ENCODE measurements around the gene TCTN3.

Gene TCTN3

DNA sequence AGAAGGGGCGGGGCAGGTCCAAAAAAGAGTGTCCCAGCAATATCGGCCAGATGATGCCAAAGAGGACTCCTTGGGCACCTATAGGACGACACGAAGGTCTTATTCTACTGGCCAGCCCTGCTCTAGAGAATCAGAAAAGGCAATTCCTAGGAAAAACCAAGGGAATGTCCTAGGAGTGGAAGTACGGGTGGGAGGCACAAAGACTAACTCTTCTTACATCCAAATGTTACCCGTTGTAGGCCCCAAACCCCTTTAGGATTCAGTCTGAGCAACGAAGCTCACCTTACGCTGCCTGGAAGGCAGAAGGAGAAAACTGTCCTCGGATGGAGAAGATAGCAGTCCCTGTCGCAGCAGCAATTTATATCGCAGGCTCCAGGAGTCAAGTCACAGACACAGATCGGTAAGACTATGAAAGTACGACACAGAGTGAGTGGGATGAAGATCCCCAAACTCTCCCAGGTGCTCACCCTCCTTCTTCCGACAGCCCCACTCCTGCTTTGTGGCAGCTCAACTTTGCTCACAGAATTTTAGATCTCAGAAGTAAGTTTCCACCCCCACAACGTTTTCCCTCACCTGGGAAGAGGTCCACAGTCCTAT is 558 bp downstream of the TCTN3 start:
- ChIA-PET CTCF (interaction anchor here (0.5 to 7.5 kb wide), 71 partner anchors 9 to 1350 kb away, joined by 3 to 220 read pairs (median 5); partner anchors contain the start of genes ALDH18A1, CC2D2B and ENTPD1), POLR2A (interaction anchor here (0.8 to 1.2 kb wide), 8 partner anchors 10 to 437 kb away, joined by 3 to 7 read pairs (median 4); partner anchors contain the start of gene ZNF518A)
- TF ChIP-seq ZBTB11 (tag by site-specific recombination; conservative IDR thresholded peaks at IDR 0.05; ENCODE audit: low read depth) (peak; percentile 49; the same call in 1 of the 2 replicates), IKZF3 (tag by site-specific recombination; IDR thresholded peaks at IDR 0.05) (peak; percentile 9; the same call in 1 of the 2 replicates), ZNF202 (tag by site-specific recombination; IDR thresholded peaks at IDR 0.05; ENCODE audit: borderline replicate concordance) (no peak), ZNF610 (tag by site-specific recombination; IDR thresholded peaks at IDR 0.05; ENCODE audit: borderline replicate concordance) (no peak), ZNF530 (tag by site-specific recombination; IDR thresholded peaks at IDR 0.05; ENCODE audit: low read depth) (no peak), SETDB1 (IDR thresholded peaks at IDR 0.05; ENCODE audit: insufficient read length, low read length) (no peak), ZNF837 (tag by site-specific recombination; IDR thresholded peaks at IDR 0.05) (no peak), ZNF138 (tag by site-specific recombination; IDR thresholded peaks at IDR 0.05; ENCODE audit: borderline replicate concordance) (no peak), ZSCAN23 (tag by site-specific recombination; IDR thresholded peaks at IDR 0.05) (no peak), ZNF600 (tag by site-specific recombination; IDR thresholded peaks at IDR 0.05) (no peak), ZNF658 (tag by site-specific recombination; IDR thresholded peaks at IDR 0.05) (no peak), ZNF37A (tag by site-specific recombination; IDR thresholded peaks at IDR 0.05) (no peak), GLI4 (tag by site-specific recombination; IDR thresholded peaks at IDR 0.05) (no peak), KLF16 (tag by site-specific recombination; IDR thresholded peaks at IDR 0.05) (no peak), ZBTB17 (tag by site-specific recombination; IDR thresholded peaks at IDR 0.05) (0 out of 2 replicates have a peak, but pooled peaks have one; percentile 2), ZNF777 (tag by site-specific recombination; IDR thresholded peaks at IDR 0.05; ENCODE audit: borderline replicate concordance) (peak; percentile 78; the same call in 1 of the 2 replicates), ZNF830 (tag by site-specific recombination; IDR thresholded peaks at IDR 0.05; ENCODE audit: low read depth) (no peak), ZBTB1 (tag by site-specific recombination; IDR thresholded peaks at IDR 0.05) (no peak), SCRT1 (tag by site-specific recombination; IDR thresholded peaks at IDR 0.05; ENCODE audit: borderline replicate concordance) (no peak), ZNF184 (tag by site-specific recombination; IDR thresholded peaks at IDR 0.05) (no peak), EGR2 (tag by site-specific recombination; IDR thresholded peaks at IDR 0.05; ENCODE audit: low read depth) (no peak), BCL11A (tag by site-specific recombination; IDR thresholded peaks at IDR 0.05; ENCODE audit: low read depth) (no peak), PRDM4 (tag by site-specific recombination; IDR thresholded peaks at IDR 0.05) (no peak), ZNF174 (tag by site-specific recombination; IDR thresholded peaks at IDR 0.05) (no peak)
- TF ChIP-seq, protein P1, sequence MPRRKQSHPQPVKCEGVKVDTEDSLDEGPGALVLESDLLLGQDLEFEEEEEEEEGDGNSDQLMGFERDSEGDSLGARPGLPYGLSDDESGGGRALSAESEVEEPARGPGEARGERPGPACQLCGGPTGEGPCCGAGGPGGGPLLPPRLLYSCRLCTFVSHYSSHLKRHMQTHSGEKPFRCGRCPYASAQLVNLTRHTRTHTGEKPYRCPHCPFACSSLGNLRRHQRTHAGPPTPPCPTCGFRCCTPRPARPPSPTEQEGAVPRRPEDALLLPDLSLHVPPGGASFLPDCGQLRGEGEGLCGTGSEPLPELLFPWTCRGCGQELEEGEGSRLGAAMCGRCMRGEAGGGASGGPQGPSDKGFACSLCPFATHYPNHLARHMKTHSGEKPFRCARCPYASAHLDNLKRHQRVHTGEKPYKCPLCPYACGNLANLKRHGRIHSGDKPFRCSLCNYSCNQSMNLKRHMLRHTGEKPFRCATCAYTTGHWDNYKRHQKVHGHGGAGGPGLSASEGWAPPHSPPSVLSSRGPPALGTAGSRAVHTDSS (tag by site-specific recombination; IDR thresholded peaks at IDR 0.05) = no peak
- TF ChIP-seq, protein P2, sequence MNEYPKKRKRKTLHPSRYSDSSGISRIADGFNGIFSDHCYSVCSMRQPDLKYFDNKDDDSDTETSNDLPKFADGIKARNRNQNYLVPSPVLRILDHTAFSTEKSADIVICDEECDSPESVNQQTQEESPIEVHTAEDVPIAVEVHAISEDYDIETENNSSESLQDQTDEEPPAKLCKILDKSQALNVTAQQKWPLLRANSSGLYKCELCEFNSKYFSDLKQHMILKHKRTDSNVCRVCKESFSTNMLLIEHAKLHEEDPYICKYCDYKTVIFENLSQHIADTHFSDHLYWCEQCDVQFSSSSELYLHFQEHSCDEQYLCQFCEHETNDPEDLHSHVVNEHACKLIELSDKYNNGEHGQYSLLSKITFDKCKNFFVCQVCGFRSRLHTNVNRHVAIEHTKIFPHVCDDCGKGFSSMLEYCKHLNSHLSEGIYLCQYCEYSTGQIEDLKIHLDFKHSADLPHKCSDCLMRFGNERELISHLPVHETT (tag by site-specific recombination; IDR thresholded peaks at IDR 0.05) = no peak
- H3K27ac ChIP-seq (ENCODE audit: extremely low read depth, low read depth, low read length) = peak overlapping the region; percentile 50; the same call in 1 of the 2 replicates
- H3K4me3 ChIP-seq (ENCODE audit: low read depth, low read length) = peak overlapping the region; percentile 73
- H3K4me1 ChIP-seq (ENCODE audit: control insufficient read depth, insufficient read depth, low read length) = peaks cover 5% of the 10 kb centered on the region; the same call in 1 of the 2 replicates
- peaks cover 32 to 39% of the 10 kb centered on the region in 2 experiments for H3K36me3 ChIP-seq (ENCODE audit: control insufficient read depth in 2 of 2, insufficient read depth in 1 of 2, low read length in 2 of 2)
- H3K9me3 ChIP-seq (ENCODE audit: control insufficient read depth, insufficient read depth, low read depth, low read length) = no peaks in the 10 kb centered on the region

All from HEK293 (cell line).